Measurements from ENCODE around the gene TMEM86A.

Gene TMEM86A

GRCh38 chr11:18707811-18708340, 9.3 kb downstream of the TMEM86A start:
- H3K4me1 Mint-ChIP-seq = peaks cover 5% of the 10 kb centered on the region
- peaks cover 14% of the 10 kb centered on the region for H3K27me3 Mint-ChIP-seq (ENCODE audit: low read depth)
- no peak overlapping the region for H3K4me3 Mint-ChIP-seq

GRCh38 chr11:18709414-18709813, 10.8 kb downstream of the TMEM86A start:
- H3K4me1 Mint-ChIP-seq = no peaks in the 10 kb centered on the region
- no peaks in the 10 kb centered on the region for H3K36me3 Mint-ChIP-seq (ENCODE audit: low read depth)
- no peak overlapping the region for H3K27ac Mint-ChIP-seq
- H3K27me3 Mint-ChIP-seq (ENCODE audit: low read depth) = peaks cover 24% of the 10 kb centered on the region
- H3K4me3 Mint-ChIP-seq = no peak overlapping the region
- no peak for TF ChIP-seq CTCF (IDR thresholded peaks at IDR 0.05; ENCODE audit: unreplicated experiment in 3 of 3)
- no peaks in the 10 kb centered on the region for H3K9me3 Mint-ChIP-seq

More at GRCh38 chr11:18707811-18708340, 9.3 kb downstream of the TMEM86A start:
- TF ChIP-seq CTCF (IDR thresholded peaks at IDR 0.05; ENCODE audit: unreplicated experiment in 3 of 3) = no peak
- Mint-ChIP-seq H3K36me3 (ENCODE audit: low read depth) (no peaks in the 10 kb centered on the region), H3K9me3 (no peaks in the 10 kb centered on the region), H3K27ac (no peak overlapping the region)

DNA sequence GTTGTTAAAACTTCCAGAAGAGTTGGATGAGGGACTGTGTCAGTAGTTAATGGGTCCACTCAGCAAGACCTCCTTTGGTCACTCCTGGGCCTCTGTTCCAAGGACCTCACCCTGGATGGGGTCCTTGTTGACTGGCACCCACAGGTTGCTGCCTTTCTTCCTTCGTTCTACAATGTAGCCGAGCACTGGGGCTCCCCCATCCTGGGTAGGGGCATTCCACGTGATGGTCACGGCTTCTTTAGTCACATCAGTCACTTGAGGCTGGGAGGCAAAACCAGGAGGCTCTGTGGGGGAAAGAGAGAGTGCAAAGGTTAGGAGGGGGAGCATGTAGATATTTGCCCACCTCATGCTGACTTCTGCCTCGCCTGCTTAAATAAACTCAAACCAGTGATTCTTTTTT, 12.0 kb downstream of the TMEM86A start:
- no peak for TF ChIP-seq CTCF (IDR thresholded peaks at IDR 0.05; ENCODE audit: unreplicated experiment in 3 of 3)
- H3K36me3 Mint-ChIP-seq (ENCODE audit: low read depth) = no peaks in the 10 kb centered on the region
- peaks cover 24% of the 10 kb centered on the region for H3K27me3 Mint-ChIP-seq (ENCODE audit: low read depth)
- H3K9me3 Mint-ChIP-seq = no peaks in the 10 kb centered on the region
- no peaks in the 10 kb centered on the region for H3K4me1 Mint-ChIP-seq
- no peak overlapping the region for H3K27ac Mint-ChIP-seq
- H3K4me3 Mint-ChIP-seq = no peak overlapping the region

GRCh38 chr11:18713646-18714442, 15.3 kb downstream of the TMEM86A start:
- no peak for TF ChIP-seq CTCF (IDR thresholded peaks at IDR 0.05; ENCODE audit: unreplicated experiment in 3 of 3)
- Mint-ChIP-seq H3K27me3 (ENCODE audit: low read depth) (peaks cover 24% of the 10 kb centered on the region), H3K27ac (no peak overlapping the region), H3K4me3 (no peak overlapping the region), H3K36me3 (ENCODE audit: low read depth) (no peaks in the 10 kb centered on the region), H3K4me1 (no peaks in the 10 kb centered on the region), H3K9me3 (no peaks in the 10 kb centered on the region)

DNA sequence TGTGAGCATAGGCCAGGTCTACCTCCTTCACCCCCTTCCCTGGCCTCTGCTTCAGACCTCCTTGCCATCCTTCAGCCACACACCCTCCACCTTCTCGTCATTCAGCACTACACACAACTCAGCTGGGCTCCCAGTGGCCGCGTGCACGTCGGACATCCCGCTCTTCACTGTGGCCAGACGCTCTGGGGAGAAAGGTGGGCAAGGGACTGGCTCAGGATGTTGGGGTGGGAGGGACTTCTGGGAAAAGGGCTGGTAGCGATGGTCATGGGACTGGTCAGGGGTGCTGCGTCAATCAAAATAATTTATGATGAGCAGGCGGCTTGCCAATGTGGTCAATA, 15.8 kb downstream of the TMEM86A start:
- Mint-ChIP-seq H3K36me3 (ENCODE audit: low read depth) (no peaks in the 10 kb centered on the region), H3K4me3 (no peak overlapping the region), H3K27ac (no peak overlapping the region), H3K4me1 (no peaks in the 10 kb centered on the region), H3K9me3 (no peaks in the 10 kb centered on the region), H3K27me3 (ENCODE audit: low read depth) (peaks cover 24% of the 10 kb centered on the region)
- TF ChIP-seq CTCF (IDR thresholded peaks at IDR 0.05; ENCODE audit: unreplicated experiment in 3 of 3) = no peak

DNA sequence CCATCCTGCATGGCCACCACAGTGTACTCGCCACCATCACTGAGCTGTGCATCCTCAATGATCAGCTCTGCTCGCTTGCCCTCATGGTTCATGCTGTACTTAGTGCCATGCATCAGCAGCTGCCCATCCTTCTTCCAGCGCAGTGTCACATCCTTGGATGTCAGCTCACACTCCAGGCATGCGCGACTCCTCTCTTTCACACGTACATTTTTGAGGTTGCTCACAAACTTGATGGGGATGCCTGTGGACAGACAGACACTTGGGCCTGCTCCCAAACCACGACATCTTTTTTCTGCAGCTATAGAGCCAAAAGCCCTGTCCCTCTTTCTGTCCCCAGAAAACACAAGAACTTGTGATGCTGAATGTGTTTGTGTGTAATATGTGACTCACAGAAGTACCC, 16.9 kb downstream of the TMEM86A start:
- Mint-ChIP-seq H3K4me3 (no peak overlapping the region), H3K36me3 (ENCODE audit: low read depth) (no peaks in the 10 kb centered on the region), H3K27ac (no peak overlapping the region), H3K9me3 (no peaks in the 10 kb centered on the region), H3K27me3 (ENCODE audit: low read depth) (peaks cover 31% of the 10 kb centered on the region), H3K4me1 (peaks cover 7% of the 10 kb centered on the region)
- TF ChIP-seq CTCF (IDR thresholded peaks at IDR 0.05; ENCODE audit: unreplicated experiment in 3 of 3) = no peak

Measured in nephron (organoid).